LNCAP (cell line): ENCODE data around the gene SBK3.

Experiments
- TF ChIP-seq, protein P1 (sequence below): fragments of 450-650 bp; IDR thresholded peaks from 2 replicates; pipeline ENCODE4 v1.5.1; 2017; ENCODE audit warnings: mild to moderate bottlenecking

SBK3 gene

GRCh38 chr19:55586976-55587668 lies 41.8 kb upstream of the SBK3 start:
- TF ChIP-seq, protein P1, sequence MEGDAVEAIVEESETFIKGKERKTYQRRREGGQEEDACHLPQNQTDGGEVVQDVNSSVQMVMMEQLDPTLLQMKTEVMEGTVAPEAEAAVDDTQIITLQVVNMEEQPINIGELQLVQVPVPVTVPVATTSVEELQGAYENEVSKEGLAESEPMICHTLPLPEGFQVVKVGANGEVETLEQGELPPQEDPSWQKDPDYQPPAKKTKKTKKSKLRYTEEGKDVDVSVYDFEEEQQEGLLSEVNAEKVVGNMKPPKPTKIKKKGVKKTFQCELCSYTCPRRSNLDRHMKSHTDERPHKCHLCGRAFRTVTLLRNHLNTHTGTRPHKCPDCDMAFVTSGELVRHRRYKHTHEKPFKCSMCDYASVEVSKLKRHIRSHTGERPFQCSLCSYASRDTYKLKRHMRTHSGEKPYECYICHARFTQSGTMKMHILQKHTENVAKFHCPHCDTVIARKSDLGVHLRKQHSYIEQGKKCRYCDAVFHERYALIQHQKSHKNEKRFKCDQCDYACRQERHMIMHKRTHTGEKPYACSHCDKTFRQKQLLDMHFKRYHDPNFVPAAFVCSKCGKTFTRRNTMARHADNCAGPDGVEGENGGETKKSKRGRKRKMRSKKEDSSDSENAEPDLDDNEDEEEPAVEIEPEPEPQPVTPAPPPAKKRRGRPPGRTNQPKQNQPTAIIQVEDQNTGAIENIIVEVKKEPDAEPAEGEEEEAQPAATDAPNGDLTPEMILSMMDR = no peak

- TF ChIP-seq, protein P1 = no peak
Measured at GRCh38 chr19:55585658-55586339, 40.5 kb upstream of the SBK3 start.

DNA sequence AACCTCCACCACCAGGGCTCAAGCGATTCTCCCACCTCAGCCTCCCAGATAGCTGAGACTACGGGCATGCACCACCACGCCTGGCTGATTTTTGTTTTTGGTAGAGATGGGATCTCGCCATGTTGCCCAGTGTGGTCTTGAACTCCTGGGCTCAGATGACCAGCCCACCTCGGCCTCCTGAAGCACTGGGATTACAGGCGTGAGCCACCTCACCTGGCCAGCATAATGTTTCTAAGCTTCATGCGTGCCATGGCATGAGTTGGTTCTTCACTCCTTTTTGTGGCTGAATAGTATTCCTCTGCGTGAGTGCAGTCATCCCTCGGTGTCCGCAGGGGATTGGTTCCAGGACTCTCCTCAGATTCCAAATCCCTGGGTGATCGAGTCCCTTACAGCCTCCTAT lies 39.5 kb upstream of the SBK3 start:
- TF ChIP-seq, protein P1 = no peak

DNA sequence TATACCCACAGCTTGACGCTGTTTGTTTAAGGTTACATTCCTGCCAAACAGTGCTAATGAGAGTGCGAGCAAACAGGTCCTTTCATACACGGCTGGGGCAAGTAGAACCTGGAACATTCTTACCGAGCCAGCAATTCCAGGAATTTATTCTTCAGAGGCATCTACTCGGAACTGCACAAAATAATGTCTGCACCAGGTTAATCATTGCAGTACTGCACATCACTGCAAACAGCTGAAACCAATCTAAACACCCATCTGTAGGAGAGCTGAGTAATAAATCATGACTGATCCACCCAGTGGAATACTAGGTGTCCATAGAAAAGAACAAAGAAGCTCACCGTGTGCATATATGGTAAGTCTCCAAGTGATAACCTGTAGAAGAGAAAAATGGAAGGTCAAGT lies 36.5 kb upstream of the SBK3 start:
- TF ChIP-seq, protein P1 = no peak

DNA sequence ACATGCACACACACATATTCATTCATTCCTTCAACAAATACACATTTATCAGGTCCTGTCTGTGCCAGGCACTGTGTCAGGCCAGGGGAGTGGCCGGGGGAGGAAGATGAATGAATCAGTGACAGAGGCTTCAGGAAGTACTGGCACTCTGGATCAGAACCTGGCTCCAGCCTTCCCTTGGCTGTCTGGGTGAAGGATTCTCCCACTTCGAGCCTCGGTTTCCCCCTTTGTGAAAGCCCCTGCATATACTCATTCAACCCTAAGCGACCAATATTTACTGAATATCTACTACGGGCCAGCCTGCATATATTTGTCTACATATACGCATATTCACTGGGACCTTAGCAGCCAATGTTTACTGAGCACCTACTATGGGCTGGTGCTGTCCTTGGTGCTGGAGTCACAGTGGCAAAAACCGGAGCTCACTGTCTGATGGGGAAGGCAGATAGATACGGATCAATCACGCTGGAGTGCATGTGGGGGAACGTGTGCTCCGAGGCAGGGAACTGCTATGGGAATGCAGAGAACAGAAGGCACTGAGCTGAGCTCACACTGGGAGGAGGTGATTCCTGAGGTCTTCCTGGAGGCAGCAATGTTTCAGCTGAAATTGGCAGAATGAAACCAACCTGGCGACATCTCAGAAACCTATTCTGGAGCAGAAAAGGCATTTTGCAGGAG lies 35.9 kb upstream of the SBK3 start:
- TF ChIP-seq, protein P1 = no peak

GRCh38 chr19:55580628-55581144 lies 35.3 kb upstream of the SBK3 start, which contains the start of gene ZNF579:
TSS of gene ZNF579 (minus strand) at chr19:55580848. CDS start at chr19:55579639, 1,209 bp downstream.
- TF ChIP-seq, protein P1 = no peak

DNA sequence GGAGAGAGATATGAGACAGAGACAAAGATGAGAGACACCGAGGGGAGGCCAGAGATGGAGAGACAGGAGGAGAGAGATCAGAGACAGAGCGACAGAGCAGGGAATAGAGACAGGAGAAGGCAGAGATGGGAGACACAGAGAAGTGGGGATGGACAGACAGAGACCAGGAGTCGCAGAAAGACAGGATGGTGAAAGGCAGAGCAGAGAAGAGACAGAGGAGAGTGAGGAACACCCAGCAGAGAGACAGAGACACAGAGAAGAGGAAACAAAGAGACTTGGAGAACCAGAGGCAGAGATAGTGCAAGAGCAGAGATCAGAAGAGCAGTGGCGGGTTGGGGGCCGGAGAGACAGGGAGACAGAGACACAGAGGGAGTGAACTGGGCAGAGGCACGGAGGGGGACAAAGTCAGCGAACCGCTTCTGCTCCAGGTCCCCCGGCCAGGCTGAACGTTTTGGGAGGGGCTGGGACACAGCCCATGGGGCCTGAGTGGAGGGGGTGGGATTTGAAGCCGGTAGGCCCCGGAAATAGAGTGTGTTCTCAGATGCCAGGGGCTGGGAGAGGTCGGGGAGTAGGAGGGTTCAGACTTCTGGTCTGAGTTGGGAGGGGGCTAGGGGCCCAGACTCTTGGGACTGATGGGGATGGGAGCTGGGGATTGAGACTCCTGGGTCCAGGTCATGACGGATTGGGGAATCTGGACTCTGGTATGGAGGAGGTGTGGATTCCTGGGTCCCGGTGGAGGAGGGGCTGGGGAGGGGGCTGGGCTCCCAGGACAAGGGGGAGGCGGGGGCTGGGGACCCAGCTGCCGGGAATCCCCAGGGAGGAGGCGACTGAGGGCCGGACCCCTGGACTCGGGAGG lies 34.7 kb upstream of the SBK3 start:
- TF ChIP-seq, protein P1 = no peak
